GM21717 (cell line): ENCODE data around the gene STX8.
"Not testable (repeated sequence)": the region's sequence is repeated elsewhere in the genome, so short reads cannot be mapped to it uniquely, and the experiment has no call there.

Source experiments
- ATAC-seq: cut with Tn5 transposase; IDR thresholded peaks from one replicate; pipeline ENCODE4 v1.9.1; 2021; ENCODE audit warnings: mild to moderate bottlenecking, moderate library complexity; ENCODE audit not compliant: unreplicated experiment

The STX8 gene

GRCh38 chr17:9557161-9557755 lies 18.4 kb downstream of the STX8 start:
- no peak for ATAC-seq

- ATAC-seq, result not testable (repeated sequence)
Observed at GRCh38 chr17:9554715-9555114, 20.9 kb downstream of the STX8 start.

GRCh38 chr17:9553596-9553995 lies 22.0 kb downstream of the STX8 start:
- no peak for ATAC-seq

GRCh38 chr17:9553181-9553580 lies 22.4 kb downstream of the STX8 start:
- no peak for ATAC-seq

GRCh38 chr17:9549215-9549614 lies 26.4 kb downstream of the STX8 start:
- ATAC-seq, result no peak

- ATAC-seq, result no peak
Observed at GRCh38 chr17:9544221-9544620, 31.4 kb downstream of the STX8 start.

GRCh38 chr17:9541718-9542117 lies 33.9 kb downstream of the STX8 start:
- no peak for ATAC-seq

GRCh38 chr17:9538626-9539025 lies 37.0 kb downstream of the STX8 start:
- no peak for ATAC-seq

- no peak for ATAC-seq
Observed at GRCh38 chr17:9537177-9537776, 38.3 kb downstream of the STX8 start.

- no peak for ATAC-seq
Observed at GRCh38 chr17:9536061-9536460, 39.6 kb downstream of the STX8 start.

- ATAC-seq, result no peak
Observed at GRCh38 chr17:9533441-9533840, 42.2 kb downstream of the STX8 start.

- no peak for ATAC-seq
Observed at GRCh38 chr17:9532715-9533114, 42.9 kb downstream of the STX8 start.

GRCh38 chr17:9531034-9531433 lies 44.6 kb downstream of the STX8 start:
- no peak for ATAC-seq

- no peak for ATAC-seq
Observed at GRCh38 chr17:9529033-9529700, 46.5 kb downstream of the STX8 start.

- ATAC-seq, result no peak
Observed at GRCh38 chr17:9527788-9528187, 47.8 kb downstream of the STX8 start.

GRCh38 chr17:9522074-9522473 lies 53.5 kb downstream of the STX8 start:
- ATAC-seq, result no peak

GRCh38 chr17:9521062-9521461 lies 54.6 kb downstream of the STX8 start:
- ATAC-seq, result no peak

GRCh38 chr17:9520649-9521048 lies 55.0 kb downstream of the STX8 start:
- no peak for ATAC-seq

GRCh38 chr17:9519583-9520272 lies 55.9 kb downstream of the STX8 start:
- ATAC-seq, result no peak

GRCh38 chr17:9517396-9517795 lies 58.2 kb downstream of the STX8 start:
- no peak for ATAC-seq

GRCh38 chr17:9513266-9513665 lies 62.4 kb downstream of the STX8 start:
- ATAC-seq, result no peak
